GM18868 (cell line): ENCODE data around the gene TYMP.

Experiments
- ATAC-seq: cut with Tn5 transposase; IDR thresholded peaks from one replicate; pipeline ENCODE4 v1.9.1; 2021; ENCODE audit warnings: mild to moderate bottlenecking, moderate library complexity; ENCODE audit not compliant: unreplicated experiment

TYMP gene

DNA sequence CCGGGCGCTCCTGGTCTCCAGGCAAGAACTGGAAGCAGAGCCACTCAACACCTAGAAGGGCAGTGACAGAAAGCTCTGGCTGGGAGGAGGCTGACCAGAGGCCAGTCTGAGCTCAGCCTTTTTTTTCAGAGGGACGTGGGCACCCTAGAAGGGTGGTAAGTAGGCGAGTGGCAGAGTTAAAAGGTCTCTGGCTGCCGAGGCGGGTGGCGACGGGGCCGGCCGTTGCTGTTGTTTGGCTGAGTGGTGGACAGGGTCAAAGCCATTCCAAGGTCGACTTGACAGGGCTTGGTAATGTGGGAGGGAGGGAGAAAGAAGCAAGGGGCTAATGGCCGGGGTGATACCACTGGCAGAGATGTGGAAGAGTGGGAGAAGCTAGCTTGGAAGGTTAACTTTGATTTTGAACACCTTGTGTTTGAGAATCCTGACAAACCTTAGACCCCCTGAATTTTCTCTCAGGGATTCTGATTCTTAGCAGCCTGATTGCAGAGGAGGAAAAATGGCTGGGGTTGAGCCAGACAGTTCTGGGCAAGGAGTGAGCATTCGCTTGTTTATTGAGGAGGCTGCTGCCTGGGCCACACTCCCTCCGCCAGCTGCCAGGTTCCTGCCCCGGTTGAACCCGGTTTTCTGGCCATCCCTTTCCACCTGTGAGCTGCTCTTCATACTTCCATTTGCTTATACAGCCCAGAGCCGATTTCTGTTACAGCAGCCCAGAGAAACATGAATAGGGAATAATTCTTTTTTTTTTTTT, 33.8 kb upstream of the TYMP start:
- no peak for ATAC-seq

DNA sequence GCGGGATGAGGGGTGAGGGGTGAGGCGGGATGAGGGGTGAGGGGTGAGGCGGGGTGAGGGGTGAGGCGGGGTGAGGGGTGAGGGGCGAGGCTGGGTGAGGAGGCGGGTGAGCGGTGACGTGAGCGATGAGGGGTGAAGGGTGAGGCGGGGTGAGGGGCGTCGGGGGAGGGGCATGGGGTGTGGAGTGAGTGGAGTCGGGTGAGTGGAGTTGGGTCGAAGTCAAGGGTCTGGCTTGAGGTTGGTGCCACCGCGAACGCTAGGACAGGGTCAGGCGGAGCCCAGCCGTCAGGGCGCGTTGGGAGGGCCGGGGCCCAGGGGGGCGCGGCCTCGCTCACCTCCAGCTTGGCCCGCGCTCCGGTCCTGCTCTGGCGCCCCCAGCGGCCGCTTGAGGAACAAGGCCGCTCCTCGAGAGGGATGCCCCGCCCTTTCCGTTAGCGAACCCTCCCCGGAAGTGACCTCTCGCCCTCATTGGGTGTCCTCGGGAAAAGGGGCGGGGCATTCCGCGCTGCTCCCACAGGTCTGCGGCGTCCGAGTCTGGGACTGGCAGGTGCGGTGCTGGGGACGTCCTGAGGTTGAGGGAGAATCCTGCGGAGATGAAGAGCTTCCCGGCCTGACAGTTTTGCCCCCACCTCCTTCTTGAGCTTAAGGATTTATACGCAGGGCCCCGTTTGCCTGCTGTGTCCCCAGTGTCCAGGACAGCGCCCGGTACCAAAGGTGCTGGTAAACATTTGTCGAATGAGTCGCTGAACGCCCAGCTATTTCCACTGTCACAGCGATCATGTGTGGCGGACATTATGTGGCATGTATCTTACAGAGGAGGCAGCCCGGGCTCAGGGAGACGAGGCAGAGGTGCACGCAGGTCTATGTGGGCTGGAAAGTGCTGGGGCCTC, 33.0 kb upstream of the TYMP start, which contains the start of gene SYCE3:
SYCE3 (minus strand) TSS at position 397 of the 890 bp plus-strand sequence. CDS start 6,514 bp downstream, outside the sequence.
- ATAC-seq, result peak; percentile 92

DNA sequence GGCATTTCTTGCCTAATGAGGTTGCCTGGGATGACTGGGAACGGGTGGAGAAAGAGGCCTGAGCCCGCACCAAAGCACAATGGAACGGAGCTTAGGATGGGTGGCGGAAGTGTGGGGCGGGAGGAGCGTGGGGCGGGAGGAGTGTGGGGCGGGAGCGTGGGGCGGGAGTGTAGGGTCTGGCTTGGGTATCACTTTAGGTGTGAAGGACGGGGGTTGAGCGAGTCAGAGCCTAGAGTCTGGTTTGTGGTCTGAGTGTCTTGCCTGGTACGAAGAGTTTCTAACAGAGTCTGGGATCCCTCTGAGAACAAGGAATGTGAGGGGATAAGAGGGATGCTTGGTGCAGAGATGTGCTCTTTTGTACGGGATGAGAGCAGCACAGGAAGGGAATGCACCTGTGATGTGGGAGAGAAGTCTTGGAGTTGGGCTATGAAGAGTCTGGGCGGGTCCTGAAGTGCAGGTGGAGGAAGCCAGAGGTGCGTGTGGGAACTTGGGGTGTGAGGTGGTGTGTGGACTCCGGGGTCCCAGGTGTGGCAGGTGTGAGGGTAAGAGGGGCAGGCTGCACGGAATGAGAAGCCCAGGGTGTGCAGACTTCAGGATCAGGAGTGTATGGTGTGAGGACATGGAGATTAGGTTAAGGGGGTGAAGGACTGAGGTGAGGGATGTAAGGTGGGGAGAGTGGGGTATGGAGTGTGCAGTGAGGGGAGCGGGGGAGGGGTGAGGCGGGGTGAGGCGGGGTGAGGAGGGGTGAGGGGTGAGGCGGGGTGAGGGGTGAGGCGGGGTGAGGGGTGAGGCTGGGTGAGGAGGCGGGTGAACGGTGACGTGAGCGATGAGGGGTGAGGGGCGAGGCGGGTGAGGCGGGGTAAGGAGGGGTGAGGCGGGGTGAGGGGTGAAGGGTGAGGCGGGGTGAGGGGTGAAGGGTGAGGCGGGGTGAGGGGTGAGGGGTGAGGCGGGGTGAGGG, 31.9 kb upstream of the TYMP start:
- ATAC-seq, result no peak

DNA sequence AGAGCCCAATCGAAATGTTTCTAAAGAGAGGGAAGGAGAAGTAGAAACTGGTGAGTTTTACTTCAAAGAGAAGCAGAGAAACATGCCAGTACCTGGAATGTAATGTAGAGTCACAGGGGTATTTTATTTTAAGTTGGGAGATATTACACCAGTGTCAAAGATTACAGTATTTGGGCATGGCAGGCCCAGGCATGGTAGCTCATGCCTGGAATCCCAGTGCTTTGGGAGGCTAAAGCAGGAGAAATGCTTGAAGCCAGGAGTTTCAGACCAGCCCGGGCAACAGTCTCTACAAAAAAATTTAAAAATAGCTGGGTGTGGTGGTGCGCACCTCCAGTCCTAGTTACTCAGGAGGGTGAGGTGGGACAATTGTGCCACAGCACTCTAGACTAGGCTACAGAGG, 30.2 kb upstream of the TYMP start:
- no peak for ATAC-seq

DNA sequence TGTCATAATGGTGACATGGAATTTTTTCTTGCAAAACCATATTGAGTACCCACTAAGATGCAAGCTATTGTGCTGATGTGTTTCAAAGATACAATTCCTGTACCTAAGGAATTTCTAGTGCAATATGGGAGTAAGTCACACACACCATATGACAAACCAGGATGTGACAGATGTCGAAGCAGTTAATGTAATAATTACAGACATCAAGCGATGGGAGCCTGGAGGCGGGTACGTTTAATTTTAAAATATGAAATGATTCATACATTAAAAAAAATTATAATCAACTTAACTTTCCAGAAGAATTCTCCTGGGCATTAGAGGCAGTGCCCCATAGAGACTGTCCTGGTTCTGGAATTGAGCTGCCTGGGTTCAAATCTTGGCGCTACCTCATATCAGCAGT, 26.9 kb upstream of the TYMP start:
- ATAC-seq, result no peak

DNA sequence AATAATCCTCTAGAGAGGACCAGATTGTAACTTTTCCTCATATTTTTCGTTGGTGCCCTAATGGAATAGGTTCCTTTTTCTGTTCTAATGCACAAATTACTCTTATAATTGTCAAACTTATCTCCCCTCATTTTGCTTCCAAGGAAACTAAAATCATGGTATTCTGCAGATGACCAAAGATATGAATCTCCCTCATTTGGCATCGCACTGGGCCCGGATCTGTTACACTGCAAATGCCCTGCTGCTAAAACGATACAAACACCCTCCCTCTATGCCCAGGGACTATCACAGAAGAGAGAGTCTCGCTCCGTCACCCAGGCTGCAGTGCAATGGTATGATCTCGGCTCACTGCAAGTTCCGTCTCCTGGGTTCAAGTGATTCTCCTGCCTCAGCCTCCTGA, 23.5 kb upstream of the TYMP start:
- ATAC-seq, result no peak

DNA sequence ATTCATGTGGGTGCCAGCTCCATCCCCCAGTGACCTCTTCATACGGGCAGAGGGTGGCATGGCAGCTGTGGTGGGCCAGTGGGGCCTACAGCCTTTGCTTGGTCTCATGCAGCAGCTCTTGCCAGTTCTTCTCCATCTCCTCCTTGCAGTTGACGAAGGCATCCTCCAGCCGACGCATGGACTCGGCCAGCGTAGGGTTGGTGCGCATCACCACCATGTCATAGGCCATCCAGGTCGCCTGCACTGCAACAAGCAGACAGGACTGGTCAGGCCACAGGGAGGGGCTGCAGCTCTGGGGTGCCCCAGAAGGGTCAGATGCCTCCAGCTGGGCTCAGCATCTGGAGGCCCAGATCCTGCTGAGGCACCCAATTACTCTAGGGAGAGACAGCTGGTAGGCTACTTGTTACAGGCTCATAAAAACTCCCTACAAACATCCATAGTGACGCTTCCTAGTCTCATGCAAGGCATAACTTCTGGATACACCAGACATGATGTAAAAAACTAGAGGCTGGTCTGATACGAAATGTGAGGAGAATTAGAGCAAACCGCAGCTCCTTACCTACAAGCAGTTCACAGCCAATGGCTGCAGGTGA, 21.4 kb upstream of the TYMP start:
- ATAC-seq, result no peak

DNA sequence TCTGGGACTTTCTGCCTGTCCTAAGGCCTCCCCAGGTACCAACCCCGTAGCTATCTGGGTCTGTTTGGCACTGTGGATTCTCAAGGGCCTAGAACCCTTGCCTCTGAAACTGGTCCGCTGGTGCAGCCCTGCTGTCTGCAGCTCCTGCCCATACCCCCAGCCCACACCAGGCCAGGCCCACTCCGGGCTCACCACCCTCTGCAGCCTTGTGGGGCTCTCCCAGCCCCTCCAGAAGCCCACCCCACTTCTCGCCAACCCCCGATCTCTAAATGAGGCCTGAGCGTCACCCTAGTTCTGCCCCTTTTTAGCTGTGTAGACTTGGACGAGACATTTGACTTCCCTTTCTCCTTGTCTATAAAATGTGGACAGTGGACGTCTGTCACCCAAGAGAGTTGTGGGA, 20.6 kb upstream of the TYMP start:
- no peak for ATAC-seq

DNA sequence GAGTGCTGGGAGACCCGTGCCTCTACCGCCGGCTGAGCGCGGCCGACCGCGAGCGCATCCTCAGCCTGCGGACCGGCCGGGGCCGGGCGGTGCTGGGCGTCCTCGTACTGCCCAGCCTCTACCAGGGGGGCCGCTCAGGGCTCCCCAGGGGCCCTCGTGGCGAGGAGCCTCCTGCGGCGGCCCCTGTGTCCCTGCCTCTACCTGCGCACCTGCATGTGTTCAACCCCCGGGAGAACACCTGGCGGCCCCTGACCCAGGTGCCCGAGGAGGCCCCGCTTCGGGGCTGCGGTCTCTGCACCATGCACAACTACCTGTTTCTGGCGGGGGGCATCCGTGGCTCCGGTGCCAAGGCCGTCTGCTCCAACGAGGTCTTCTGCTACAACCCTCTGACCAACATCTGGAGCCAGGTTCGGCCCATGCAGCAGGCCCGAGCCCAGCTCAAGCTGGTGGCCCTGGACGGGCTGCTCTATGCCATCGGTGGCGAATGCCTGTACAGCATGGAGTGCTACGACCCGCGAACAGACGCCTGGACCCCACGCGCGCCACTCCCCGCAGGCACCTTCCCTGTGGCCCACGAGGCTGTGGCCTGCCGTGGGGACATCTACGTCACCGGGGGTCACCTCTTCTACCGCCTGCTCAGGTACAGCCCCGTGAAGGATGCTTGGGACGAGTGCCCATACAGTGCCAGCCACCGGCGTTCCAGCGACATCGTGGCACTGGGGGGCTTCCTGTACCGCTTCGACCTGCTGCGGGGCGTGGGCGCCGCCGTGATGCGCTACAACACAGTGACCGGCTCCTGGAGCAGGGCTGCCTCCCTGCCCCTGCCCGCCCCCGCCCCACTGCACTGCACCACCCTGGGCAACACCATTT, 19.3 kb upstream of the TYMP start:
- ATAC-seq, result no peak

DNA sequence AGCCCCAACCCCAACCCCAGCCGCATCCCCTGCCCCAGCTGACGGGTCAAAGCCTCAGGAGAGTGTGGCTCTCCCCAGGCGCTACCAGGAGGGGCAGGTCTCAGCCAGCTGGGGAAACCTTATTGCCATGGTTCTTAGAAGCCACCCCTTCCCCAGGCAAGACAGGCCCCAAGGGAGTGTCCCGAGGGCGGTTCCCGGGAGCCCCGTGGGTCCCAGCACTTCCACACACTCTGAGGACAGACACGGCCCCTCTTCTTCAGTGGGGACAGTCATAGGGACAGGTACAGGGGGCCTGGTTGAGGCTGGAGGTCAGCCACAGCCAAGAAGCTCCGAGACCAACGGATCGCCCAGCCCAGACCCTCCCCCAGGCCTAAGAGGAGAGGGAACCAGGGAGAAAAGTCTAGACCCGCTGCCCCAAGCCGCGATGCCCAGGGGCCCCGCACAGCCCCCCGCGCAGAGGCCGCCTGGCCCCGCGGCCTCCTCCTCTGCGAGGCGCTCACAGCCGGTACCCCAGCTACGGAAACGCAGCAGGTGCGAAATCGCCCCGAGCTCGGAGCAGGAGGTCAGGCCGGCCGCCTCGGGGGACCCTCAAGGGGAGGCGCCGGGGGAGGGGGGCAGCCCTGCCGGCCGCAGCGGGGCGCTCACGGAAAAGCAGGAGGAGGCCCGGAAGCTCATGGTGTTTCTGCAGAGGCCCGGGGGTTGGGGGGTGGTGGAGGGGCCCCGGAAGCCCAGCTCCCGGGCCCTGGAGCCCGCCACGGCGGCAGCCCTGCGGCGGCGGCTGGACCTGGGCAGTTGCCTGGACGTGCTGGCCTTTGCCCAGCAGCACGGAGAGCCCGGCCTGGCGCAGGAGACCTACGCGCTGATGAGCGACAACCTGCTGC, 18.5 kb upstream of the TYMP start:
- ATAC-seq, result no peak

DNA sequence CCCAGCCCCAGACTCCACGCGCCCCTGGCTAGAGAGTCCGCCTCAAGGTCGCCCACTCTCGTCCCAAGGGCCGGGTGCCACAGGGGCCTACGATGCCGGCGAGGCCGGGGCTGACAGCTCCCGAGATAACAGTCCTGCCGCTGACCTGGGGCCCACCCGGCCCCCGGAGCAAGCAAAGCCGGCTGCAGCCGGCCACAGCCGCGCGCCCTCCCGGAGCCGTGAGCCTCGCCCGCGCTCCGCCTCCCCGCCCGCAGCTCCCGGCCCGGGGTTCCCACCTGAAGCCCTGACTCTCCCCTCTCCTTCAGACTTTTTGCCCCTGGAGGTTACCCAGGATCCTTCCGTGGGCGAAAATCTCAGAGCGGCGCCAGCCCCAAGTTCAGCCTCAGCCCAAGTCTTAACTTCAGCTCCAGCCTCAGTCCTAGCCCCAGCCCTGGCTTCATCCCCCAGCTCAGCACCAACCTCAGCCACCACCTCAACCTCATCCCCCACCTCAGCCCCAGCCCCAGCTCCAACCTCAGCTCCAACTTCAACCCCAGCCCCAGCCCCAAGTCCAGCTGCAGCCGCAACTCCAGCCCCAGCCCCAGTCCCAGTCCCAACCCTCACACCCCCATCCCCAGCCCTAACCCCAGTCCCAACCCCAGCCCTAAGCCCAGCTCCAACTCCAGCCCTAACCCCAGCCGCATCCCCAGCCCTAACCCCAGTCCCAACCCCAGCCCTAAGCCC, 17.6 kb upstream of the TYMP start:
- ATAC-seq, result no peak

DNA sequence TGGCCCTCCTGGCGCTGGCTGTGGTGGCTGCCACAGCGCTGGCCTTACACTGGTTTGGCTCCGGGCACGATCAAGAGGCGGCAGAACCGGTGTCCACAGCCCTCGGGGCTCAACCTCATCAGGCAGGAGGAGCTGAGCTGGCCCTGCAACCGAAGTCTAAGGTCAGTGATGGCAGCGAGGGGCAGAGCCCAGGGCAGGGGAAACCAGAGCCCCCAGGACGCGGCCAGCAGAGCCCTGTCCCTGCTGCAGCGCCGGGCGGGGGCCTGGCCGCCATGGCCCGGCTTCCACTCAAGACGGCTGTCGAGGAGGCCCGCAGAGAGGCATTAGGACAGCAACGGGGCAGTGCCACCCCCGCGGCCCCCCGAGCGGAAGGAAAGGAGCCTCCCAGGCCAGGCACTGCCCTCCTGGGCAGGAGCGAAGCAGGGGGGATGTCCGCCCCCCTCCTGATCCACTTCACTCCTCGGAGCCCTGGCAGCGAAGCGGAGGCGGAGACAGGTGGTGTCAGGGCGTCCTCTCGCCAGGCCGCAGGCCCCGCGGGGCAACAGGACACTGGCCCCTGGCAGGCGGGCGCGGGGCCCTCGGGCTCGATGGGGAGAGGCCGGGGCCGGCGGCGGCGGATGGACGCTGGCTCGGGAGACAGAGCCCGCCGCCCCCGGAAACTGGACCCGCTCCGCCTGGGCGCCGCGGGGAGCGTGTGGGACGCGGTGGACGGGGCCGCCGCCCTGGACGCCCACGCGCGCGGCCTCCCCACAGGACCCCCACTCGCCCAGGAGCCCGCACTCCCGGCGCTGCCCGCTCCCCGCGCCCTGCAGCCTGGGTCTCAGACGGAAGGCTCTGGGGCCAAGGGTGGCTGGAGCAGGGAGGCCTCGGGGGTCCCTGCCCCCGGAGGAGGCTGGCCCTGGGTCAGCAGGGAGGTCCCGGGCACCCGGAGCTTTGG, 16.8 kb upstream of the TYMP start:
- ATAC-seq, result no peak

DNA sequence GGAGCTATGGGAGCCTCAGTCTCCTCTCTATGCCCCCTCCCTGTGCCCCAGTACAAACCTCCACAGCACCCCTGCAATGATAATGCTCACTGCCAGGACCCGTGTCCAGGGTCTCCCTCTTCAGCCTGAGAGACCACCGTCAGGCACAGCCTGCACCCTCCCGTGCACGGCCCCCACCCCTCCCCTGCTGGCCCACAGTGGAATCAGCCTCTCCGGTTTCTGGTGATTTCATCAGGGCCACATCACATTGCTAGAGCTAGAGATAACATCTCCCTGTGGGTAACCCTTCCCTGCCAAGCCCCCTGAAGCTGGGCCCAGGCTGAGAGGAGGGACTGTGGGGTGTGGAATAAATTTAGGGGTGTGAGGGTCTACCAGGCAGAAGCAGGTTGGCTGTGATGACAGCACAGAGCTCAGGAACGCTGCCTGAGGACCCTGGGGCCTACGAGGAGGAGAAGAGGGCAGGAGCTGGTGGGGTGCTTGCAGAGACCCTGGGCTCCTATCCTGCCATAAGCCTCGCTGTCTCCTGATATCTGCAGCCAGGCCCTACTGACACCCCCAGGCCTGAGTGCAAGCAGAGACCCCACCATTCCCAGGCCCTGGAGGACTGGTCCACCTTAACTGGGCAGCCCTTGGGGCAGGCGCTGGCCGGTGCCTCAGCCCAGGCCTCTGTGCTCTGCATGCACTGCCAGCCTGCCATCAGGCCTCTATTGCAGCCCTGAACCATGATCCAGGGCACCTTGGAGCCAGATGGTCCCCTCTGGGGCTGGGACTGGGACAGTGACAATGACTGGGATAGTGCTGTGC, 15.9 kb upstream of the TYMP start, which contains the start of gene KLHDC7B:
KLHDC7B (plus strand) TSS at position 378 of the 804 bp plus-strand sequence; CDS start at position 723, 345 bp downstream.
- no peak for ATAC-seq

DNA sequence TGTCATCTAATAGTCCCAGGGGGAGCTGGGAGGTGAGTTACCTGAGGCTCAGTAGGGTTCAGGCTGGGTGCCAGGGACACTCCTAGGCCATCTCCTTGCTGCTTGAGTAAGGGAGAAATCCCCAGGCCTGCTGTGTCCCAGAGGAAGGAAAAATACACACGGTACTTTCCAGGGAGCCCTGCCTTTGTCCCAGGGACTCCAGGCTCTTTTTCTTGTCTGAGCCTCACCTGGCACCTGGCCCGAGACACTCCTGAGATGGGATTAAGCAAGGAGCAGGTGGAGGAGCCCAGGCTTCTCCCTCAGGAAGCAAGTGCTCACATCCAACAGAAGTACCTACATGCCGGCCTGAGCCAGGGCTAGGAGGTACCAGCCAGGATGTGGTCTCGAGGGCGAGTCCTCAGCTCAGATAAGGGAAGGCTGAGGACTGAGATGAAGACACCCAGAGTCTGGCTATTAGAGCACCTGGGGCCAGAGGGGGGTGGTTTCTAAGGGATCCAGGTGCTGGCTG, 15.0 kb upstream of the TYMP start:
- no peak for ATAC-seq

DNA sequence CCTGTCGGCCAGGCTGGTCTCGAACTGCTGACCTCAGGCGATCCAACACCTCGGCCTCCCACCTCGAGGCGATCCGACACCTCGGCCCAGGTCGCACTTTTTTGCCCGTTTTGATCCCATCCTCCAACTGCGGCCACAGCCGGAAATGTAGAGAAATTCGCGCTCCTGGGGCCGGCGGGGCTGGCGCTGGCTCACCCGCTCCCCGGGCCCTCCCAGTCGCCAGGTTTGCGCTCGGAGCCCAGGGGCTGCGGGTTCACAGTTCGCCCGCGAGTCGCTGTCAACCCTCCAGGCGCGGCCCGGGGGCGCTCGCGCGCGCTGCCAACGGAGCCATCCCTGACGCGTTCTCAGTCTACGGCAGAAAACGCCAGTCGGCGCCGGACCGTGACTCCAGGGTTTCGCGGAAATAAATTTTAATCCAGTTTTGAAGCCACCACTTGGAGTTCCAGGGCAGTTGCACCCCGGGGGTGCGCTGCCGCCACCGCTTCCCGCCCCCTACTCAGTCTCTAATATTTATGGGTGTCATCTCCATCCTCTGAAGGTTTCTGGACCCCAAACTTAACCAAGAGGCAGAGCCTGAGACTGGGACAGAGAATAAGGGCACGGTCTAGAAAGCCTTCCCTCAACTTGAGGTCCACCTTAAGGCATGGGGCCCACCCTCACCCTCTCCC, 14.4 kb upstream of the TYMP start:
- no peak for ATAC-seq
